ENCODE results near the gene ATP13A2. TPM values are rescaled to one million over a fixed set of nuclear protein-coding genes. Genes with fewer than 3 reads are reported as not detected.
A peak's percentile ranks its signal among the peaks of the same experiment; 100 is the strongest.
"Not testable (repeated sequence)": the region's sequence is repeated elsewhere in the genome, so short reads cannot be mapped to it uniquely, and the experiment has no call there.

Gene ATP13A2
- total and polyA plus RNA-seq, 8 donors, result 11.1 to 249 (median 24.8) TPM

GRCh38 chr1:16966282-16966681 is 45.4 kb downstream of the ATP13A2 start:
- intact Hi-C loops (cut with DNase I; ENCODE audit: low total_unique reads), result loop anchor here (10.0 kb wide), 1 partner anchor 69 kb away; no protein-coding TSS in a partner anchor
- Histone ChIP-seq H3K4me3 (no peak overlapping the region), H3K9me3 (no peaks in the 10 kb centered on the region), H3K27me3 (no peaks in the 10 kb centered on the region), H3K36me3 (peaks cover 10 to 56% (median 46%) of the 10 kb centered on the region in 4 donors), H3K27ac (no peak overlapping the region), H3K4me1 (peaks cover 0 to 21% (median 16%) of the 10 kb centered on the region in 4 donors)
- TF ChIP-seq POLR2A (IDR thresholded peaks at IDR 0.05) (no peak), CTCF (IDR thresholded peaks at IDR 0.05) (no peak)
- no peak for DNase-seq
- WGBS, 5 donors, result 92 to 98% (median 96%) methylated on average over 18 to 22 of the region's 22 CpGs

- intact Hi-C loops (cut with DNase I; ENCODE audit: low total_unique reads), result loop anchor here (10.0 kb wide), 1 partner anchor 69 kb away; no protein-coding TSS in a partner anchor
- WGBS, 5 donors, result 92 to 95% (median 93%) methylated on average over 11 to 13 of the region's 13 CpGs
- H3K4me1 ChIP-seq, result peaks cover 0 to 28% (median 21%) of the 10 kb centered on the region in 4 donors
- no peak for DNase-seq
- H3K27ac ChIP-seq, result no peak overlapping the region
- H3K36me3 ChIP-seq, result peaks cover 10 to 50% (median 42%) of the 10 kb centered on the region in 4 donors
- TF ChIP-seq POLR2A (IDR thresholded peaks at IDR 0.05), result no peak
- no peaks in the 10 kb centered on the region for H3K9me3 ChIP-seq
- H3K27me3 ChIP-seq, result no peaks in the 10 kb centered on the region
- no peak overlapping the region for H3K4me3 ChIP-seq
Measured at GRCh38 chr1:16965486-16966067, 46.2 kb downstream of the ATP13A2 start.

- H3K4me3 ChIP-seq, H3K27ac ChIP-seq, H3K27me3 ChIP-seq, DNase-seq, H3K9me3 ChIP-seq: not testable (repeated sequence)
- H3K4me1 ChIP-seq, result peaks cover 0 to 37% (median 28%) of the 10 kb centered on the region in 4 donors
- WGBS, 5 donors, result 92 to 100% (median 97%) methylated on average over 4 of the region's 4 CpGs
- intact Hi-C loops (cut with DNase I; ENCODE audit: low total_unique reads), result loop anchor here (10.0 kb wide), 1 partner anchor 71 kb away; no protein-coding TSS in a partner anchor
- H3K36me3 ChIP-seq, result peaks cover 10 to 40% (median 35%) of the 10 kb centered on the region in 4 donors
Measured at GRCh38 chr1:16964169-16964568, 47.6 kb downstream of the ATP13A2 start.

- Histone ChIP-seq H3K36me3 (peaks cover 10 to 46% (median 23%) of the 10 kb centered on the region in 4 donors), H3K27ac (peak overlapping the region in 2 of 5 donors; percentile 79 to 84), H3K4me3 (peak overlapping the region; percentile 44 to 49 (median 46)), H3K4me1 (peaks cover 0 to 25% (median 19%) of the 10 kb centered on the region in 4 donors), H3K9me3 (no peaks in the 10 kb centered on the region), H3K27me3 (no peaks in the 10 kb centered on the region)
- TF ChIP-seq EP300 (IDR thresholded peaks at IDR 0.05) (no peak), CTCF (IDR thresholded peaks at IDR 0.05) (no peak), POLR2A (IDR thresholded peaks at IDR 0.05) (no peak), POLR2AphosphoS5 (IDR thresholded peaks at IDR 0.05) (no peak)
- no peak for DNase-seq
- 87 to 91% (median 87%) methylated on average over 14 of the region's 14 CpGs for WGBS, 5 donors
- intact Hi-C loops (cut with DNase I; ENCODE audit: low total_unique reads), result loop anchor here (10.0 kb wide), 1 partner anchor 73 kb away; no protein-coding TSS in a partner anchor
Measured at GRCh38 chr1:16961297-16962133, 50.2 kb downstream of the ATP13A2 start.

- WGBS, 5 donors, result 5 to 13% (median 6%) methylated on average over 32 to 56 of the region's 57 CpGs
- intact Hi-C loops (cut with DNase I; ENCODE audit: low total_unique reads), result loop anchor here (10.0 kb wide), 1 partner anchor 74 kb away; no protein-coding TSS in a partner anchor
- peak overlapping the region; percentile 11 to 84 (median 62) for H3K27ac ChIP-seq
Measured at GRCh38 chr1:16960560-16961296, 51.0 kb downstream of the ATP13A2 start.

More at GRCh38 chr1:16960560-16961296, 51.0 kb downstream of the ATP13A2 start:
- peak; percentile 92 to 94 for DNase-seq
- Histone ChIP-seq H3K4me1 (peaks cover 0 to 23% (median 19%) of the 10 kb centered on the region in 4 donors), H3K36me3 (peaks cover 8 to 46% (median 22%) of the 10 kb centered on the region in 4 donors), H3K4me3 (peak overlapping the region; percentile 44 to 49 (median 46)), H3K9me3 (no peaks in the 10 kb centered on the region), H3K27me3 (no peaks in the 10 kb centered on the region)
- TF ChIP-seq POLR2AphosphoS5 (IDR thresholded peaks at IDR 0.05), result peak in 1 of 3 donors; percentile 69
- TF ChIP-seq EP300 (IDR thresholded peaks at IDR 0.05), result no peak
- TF ChIP-seq CTCF (IDR thresholded peaks at IDR 0.05), result peak in 5 of 7 experiments; percentile 61 to 75 (median 73)
- TF ChIP-seq POLR2A (IDR thresholded peaks at IDR 0.05), result no peak

All from stomach (tissue), 9 donors.